A549 (cell line): ENCODE data around the gene CLCF1. TPM values are rescaled to one million over a fixed set of nuclear protein-coding genes. Genes with fewer than 3 reads are reported as not detected.

Experiments used
- ATAC-seq, 2 experiments: fragments of 200-7000 bp in 1 of 2; fragments of >200 bp in 1 of 2; cut with Nextera tagmentation in 1 of 2; cut with Tn5 transposase in 1 of 2; 3 replicates each; pipeline versions ENCODE4 v1.8.0 to v1.9.1; 2018 to 2020; ENCODE audit warnings: mild to moderate bottlenecking in 1 of 2, moderate library complexity in 1 of 2
- CTCF ChIA-PET: fragments of 300-600 bp; sonication (Branson Sonifier 250); formaldehyde crosslinking; extraction: SDS; loops from one replicate; lab custom pipeline; 2021; ENCODE audit warnings: antibody characterized with exemption, inconsistent platforms; lab: Yijun Ruan, JAX
- POLR2A ChIA-PET: fragments of 350-600 bp; formaldehyde crosslinking; extraction: SDS; loops from one replicate; lab custom pipeline; 2021; ENCODE audit warnings: antibody characterized with exemption, inconsistent platforms; lab: Yijun Ruan, JAX
- DNase-seq, 2 experiments: peaks; one replicate each; pipeline versions ENCODE4 v3.0.0 to v3.0.0-alpha.2; 2011 to 2016; ENCODE audit warnings: low read depth in 1 of 2, low spot score in 1 of 2
- FAIRE-seq: peaks from 2 replicates; lab custom pipeline; 2011; peaks lifted over from hg19 to GRCh38; lab: Jason Lieb, UNC
- H3K27ac ChIP-seq, 2 experiments: fragments of >200 bp; sonication (Bioruptor Twin); formaldehyde crosslinking; 3 replicates each; pipeline ENCODE4 v1.5.1; 2016 to 2017
- H3K4me1 ChIP-seq: fragments of >200 bp; sonication (Bioruptor Twin); formaldehyde crosslinking; 3 replicates; pipeline ENCODE4 v1.6.1; 2016
- H3K4me2 ChIP-seq: fragments of >200 bp; sonication (Bioruptor Twin); formaldehyde crosslinking; 3 replicates; pipeline ENCODE4 v1.6.1; 2016
- H3K4me3 ChIP-seq: fragments of >200 bp; sonication (Bioruptor Twin); formaldehyde crosslinking; 3 replicates; pipeline ENCODE4 v1.5.1; 2016
- H3K9me3 ChIP-seq: fragments of >200 bp; sonication (Bioruptor Twin); formaldehyde crosslinking; 3 replicates; pipeline ENCODE4 v1.6.1; 2016
- BHLHE40 ChIP-seq: IDR thresholded peaks from 2 replicates; pipeline ENCODE4 v1.6.1; 2012; ENCODE audit warnings: low read depth, low read length, inconsistent platforms
- CHD2 ChIP-seq: fragments of 150-350 bp; IDR thresholded peaks from 2 replicates; pipeline ENCODE4 v1.6.1; 2014; ENCODE audit warnings: low read length; ENCODE audit not compliant: partially characterized antibody
- ESRRA ChIP-seq: fragments of 150-350 bp; IDR thresholded peaks from 2 replicates; pipeline ENCODE4 v1.6.1; 2014; ENCODE audit warnings: mild to moderate bottlenecking, low read length, borderline replicate concordance
- GATA3 ChIP-seq: IDR thresholded peaks from 2 replicates; pipeline ENCODE4 v1.6.1; 2012; ENCODE audit warnings: borderline replicate concordance
- HDAC2 ChIP-seq: fragments of 200-600 bp; sonication (generic); IDR thresholded peaks from 2 replicates; pipeline ENCODE4 v1.6.1; 2016
- HEYL ChIP-seq: fragments of 250-450 bp; sonication (Bioruptor Pico); IDR thresholded peaks from 2 replicates; pipeline ENCODE4 v1.8.0; 2021; ENCODE audit warnings: mild to moderate bottlenecking, moderate library complexity
- JUN ChIP-seq, 2 experiments: fragments of >200 bp; sonication (Bioruptor Twin); formaldehyde crosslinking; IDR thresholded peaks; 2 replicates in 1 of 2; 3 replicates in 1 of 2; pipeline ENCODE4 v1.6.1; 2016 to 2017
- KDM1A ChIP-seq: fragments of 200-600 bp; sonication (generic); IDR thresholded peaks from 2 replicates; pipeline ENCODE4 v1.6.1; 2016; ENCODE audit warnings: low read depth, mild to moderate bottlenecking
- MAFK ChIP-seq: fragments of 450-650 bp; IDR thresholded peaks from 2 replicates; pipeline ENCODE4 v1.6.1; 2014; ENCODE audit not compliant: partially characterized antibody
- NR3C1 ChIP-seq: fragments of >200 bp; sonication (Bioruptor Twin); formaldehyde crosslinking; IDR thresholded peaks from 3 replicates; pipeline ENCODE4 v1.6.1; 2017
- POLR2A ChIP-seq: IDR thresholded peaks from 2 replicates; pipeline ENCODE4 v1.6.1; 2012; ENCODE audit warnings: mild to moderate bottlenecking, low read length
- POLR2AphosphoS2 ChIP-seq: conservative IDR thresholded peaks from 2 replicates; pipeline ENCODE4 v1.6.1; 2012; ENCODE audit warnings: low read length, improper control_type of control experiment, inconsistent platforms
- SMC3 ChIP-seq: fragments of >200 bp; sonication (Bioruptor Twin); formaldehyde crosslinking; IDR thresholded peaks from 3 replicates; pipeline ENCODE4 v1.6.1; 2018; ENCODE audit warnings: inconsistent platforms
- SREBF2 ChIP-seq: fragments of 450-650 bp; IDR thresholded peaks from 2 replicates; pipeline ENCODE4 v1.6.1; 2014; ENCODE audit warnings: mild to moderate bottlenecking, moderate library complexity
- ZFP36 ChIP-seq: fragments of 450-650 bp; IDR thresholded peaks from 2 replicates; pipeline ENCODE4 v1.6.1; 2014; ENCODE audit warnings: borderline replicate concordance; ENCODE audit not compliant: partially characterized antibody
- ZSCAN20 ChIP-seq: fragments of 250-450 bp; sonication (Bioruptor Pico); IDR thresholded peaks from 2 replicates; pipeline ENCODE4 v1.8.0; 2022; ENCODE audit warnings: mild to moderate bottlenecking, moderate library complexity
- WGBS: methylation state at CpG from one replicate; pipeline ENCODE4 v1.1.6; 2017; ENCODE audit errors: missing lambda C conversion rate; 5-methylcytosine and 5-hydroxymethylcytosine counted together
- polyA plus RNA-seq, 4 experiments: library from polyadenylated mRNA; depleted of rRNA in 3 of 4; stranded (reverse); fragments of >200 nt; fragmentation: RNase III in 1 of 4; extraction: RNeasy Plus Mini Kit Qiagen cat#74134 plus additional on column Dnase treatment in 1 of 4; gene quantifications; 2 replicates in 3 of 4; 3 replicates in 1 of 4; pipeline ENCODE4 v1.2.3, GENCODE V29; 2011 to 2017
- TF ChIP-seq, protein P1 (sequence below): fragments of 150-350 bp; IDR thresholded peaks from 2 replicates; pipeline ENCODE4 v1.6.1; 2014; ENCODE audit warnings: low read depth, mild to moderate bottlenecking, low read length
- TF ChIP-seq, protein P2 (sequence below): IDR thresholded peaks from 2 replicates; pipeline ENCODE4 v1.6.1; 2012; ENCODE audit warnings: low read depth, borderline replicate concordance
- TF ChIP-seq, protein P3 (sequence below): fragments of >200 bp; sonication (Bioruptor Twin); formaldehyde crosslinking; IDR thresholded peaks from 2 replicates; pipeline ENCODE4 v1.6.1; 2016
- TF ChIP-seq, protein P4 (sequence below): fragments of 250-450 bp; sonication (Bioruptor Pico); IDR thresholded peaks from 2 replicates; pipeline ENCODE4 v1.5.0; 2021; ENCODE audit warnings: mild to moderate bottlenecking, moderate library complexity, borderline replicate concordance
- TF ChIP-seq, protein P5 (sequence below): fragments of 450-650 bp; IDR thresholded peaks from 2 replicates; pipeline ENCODE4 v1.6.1; 2014; ENCODE audit warnings: antibody characterized with exemption

Gene CLCF1
- polyA plus RNA-seq, 2 of the 4 experiments (the other 2 are of a cell fraction), result 23.9 to 31.0 TPM

DNA sequence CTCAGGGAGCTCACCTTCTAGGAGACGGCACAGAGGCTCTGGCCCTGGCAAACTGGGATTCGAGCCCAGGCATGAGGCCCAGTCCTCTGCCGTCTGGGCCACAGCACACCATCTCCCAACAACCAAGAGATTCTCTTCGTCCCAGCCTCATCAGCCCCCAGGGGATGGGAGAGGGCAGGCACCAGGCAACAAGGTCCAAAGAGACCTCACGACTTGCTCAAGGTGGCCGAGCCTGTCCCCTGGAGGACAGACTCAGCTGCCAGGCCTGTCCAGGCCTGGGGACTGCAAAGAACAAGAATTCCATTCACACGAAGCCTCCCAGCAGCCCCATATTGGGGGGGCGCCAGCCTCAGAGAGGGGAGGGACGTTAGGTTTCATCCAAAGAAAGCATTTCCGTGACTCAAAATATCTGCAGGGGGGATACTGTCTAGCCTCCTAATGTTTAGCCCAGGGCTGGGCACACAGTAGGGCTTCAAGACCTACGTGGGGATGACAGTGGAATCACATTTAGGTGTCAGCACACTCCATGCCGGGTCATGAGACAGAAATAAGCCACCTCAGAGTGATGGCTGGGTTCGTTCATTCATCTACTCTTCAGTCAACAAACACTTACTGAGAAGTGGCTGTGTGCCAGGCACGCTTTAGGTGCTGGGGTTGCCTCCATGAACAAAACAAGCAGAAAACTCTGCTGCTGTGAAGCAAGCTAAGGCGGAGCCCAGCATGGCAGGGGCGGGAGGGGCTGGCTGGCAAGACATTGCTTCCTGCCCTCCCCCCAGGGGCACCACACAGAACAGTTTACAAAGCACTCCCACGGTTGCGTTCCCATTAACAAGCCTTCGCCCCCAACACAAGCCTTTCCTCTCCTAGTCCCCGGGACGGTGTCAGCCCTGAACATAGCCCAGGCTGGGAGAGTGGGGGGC, 43.3 kb upstream of the CLCF1 start:
- WGBS, result 53% methylated on average over 21 of the region's 21 CpGs
- Histone ChIP-seq H3K4me1 (peaks cover 39% of the 10 kb centered on the region), H3K4me2 (peak overlapping the region; percentile 91), H3K9me3 (no peaks in the 10 kb centered on the region), H3K4me3 (no peak overlapping the region), H3K27ac (peak overlapping the region in 1 of 2 experiments; percentile 84; a peak in 2 of 6 replicates)
- no peak for FAIRE-seq
- CTCF ChIA-PET, result interaction anchor here (0.9 to 1.4 kb wide), 5 partner anchors 11 to 65 kb away, joined by 3 to 4 read pairs (median 3); partner anchors contain the start of gene PPP1CA
- ATAC-seq, result no peak; a peak in 2 of 6 replicates
- DNase-seq, result peak in 1 of 2 experiments; percentile 78
- TF ChIP-seq JUN (IDR thresholded peaks at IDR 0.05) (no peak), HEYL (CRISPR knock-in tag) (no peak), ZSCAN20 (CRISPR knock-in tag) (no peak), ESRRA (no peak)
- TF ChIP-seq, protein P1, sequence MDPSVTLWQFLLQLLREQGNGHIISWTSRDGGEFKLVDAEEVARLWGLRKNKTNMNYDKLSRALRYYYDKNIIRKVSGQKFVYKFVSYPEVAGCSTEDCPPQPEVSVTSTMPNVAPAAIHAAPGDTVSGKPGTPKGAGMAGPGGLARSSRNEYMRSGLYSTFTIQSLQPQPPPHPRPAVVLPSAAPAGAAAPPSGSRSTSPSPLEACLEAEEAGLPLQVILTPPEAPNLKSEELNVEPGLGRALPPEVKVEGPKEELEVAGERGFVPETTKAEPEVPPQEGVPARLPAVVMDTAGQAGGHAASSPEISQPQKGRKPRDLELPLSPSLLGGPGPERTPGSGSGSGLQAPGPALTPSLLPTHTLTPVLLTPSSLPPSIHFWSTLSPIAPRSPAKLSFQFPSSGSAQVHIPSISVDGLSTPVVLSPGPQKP, result no peak
- TF ChIP-seq, protein P2, sequence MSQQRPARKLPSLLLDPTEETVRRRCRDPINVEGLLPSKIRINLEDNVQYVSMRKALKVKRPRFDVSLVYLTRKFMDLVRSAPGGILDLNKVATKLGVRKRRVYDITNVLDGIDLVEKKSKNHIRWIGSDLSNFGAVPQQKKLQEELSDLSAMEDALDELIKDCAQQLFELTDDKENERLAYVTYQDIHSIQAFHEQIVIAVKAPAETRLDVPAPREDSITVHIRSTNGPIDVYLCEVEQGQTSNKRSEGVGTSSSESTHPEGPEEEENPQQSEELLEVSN, result no peak
- POLR2A ChIA-PET, result no interaction called here

DNA sequence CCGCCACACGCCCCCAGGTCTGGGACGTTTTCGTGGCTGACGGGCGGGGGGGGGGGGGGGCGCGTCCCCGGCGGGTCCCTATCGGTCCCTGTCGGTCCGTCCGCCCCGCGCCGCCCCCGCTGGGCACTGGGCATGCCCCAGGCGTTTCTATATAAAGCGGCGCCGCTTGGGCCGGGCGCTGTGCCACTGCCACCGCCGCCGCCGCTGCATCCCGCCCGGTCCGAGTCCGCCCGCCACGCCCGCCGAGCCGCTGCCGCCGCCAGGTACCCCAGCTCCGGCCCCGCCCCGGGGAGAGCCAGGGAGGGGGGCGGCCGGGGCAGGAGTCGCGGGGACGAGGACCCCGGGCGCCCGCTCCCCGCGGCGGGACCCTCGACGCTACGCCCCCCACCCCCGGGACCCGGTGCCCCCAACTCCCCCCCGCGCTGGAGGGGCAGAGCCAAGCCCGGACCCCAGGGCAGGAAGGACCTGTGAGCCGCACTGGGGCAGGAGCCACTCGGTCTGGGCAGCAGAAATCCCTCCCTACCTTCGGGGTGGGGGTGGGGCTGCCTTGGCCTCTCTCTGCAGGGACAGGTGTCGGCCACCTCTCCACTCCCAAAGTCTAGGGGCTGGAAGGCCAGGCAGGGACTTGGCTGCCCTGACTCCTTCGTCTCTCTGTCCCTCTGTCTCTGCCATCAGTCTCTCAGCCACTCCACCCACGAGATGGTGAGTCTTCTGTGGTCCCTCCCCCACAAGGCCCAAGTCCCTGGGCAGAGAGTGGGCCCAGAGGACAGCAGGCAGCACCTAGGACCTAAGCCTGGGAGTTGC, 42.3 kb upstream of the CLCF1 start, which contains the start of gene CARNS1:
Gene CARNS1 (plus strand): TSS at position 178 of the 804 bp plus-strand sequence. CDS start 522 bp downstream, at position 700.
- no peaks in the 10 kb centered on the region for H3K9me3 ChIP-seq
- peak within 1 kb of the TSS; percentile 91 for H3K4me2 ChIP-seq
- 64% methylated on average over 6 of the region's 67 CpGs for WGBS
- POLR2A ChIA-PET, result no interaction called here
- TF ChIP-seq SMC3 (no peak), BHLHE40 (no peak), POLR2AphosphoS2 (no peak), POLR2A (no peak), HDAC2 (no peak), KDM1A (no peak), CHD2 (no peak), SREBF2 (no peak), GATA3 (no peak), MAFK (no peak), ZFP36 (no peak), NR3C1 (no peak)
- TF ChIP-seq, protein P3, sequence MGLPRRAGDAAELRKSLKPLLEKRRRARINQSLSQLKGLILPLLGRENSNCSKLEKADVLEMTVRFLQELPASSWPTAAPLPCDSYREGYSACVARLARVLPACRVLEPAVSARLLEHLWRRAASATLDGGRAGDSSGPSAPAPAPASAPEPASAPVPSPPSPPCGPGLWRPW, result no peak
- TF ChIP-seq, protein P1, result no peak
- TF ChIP-seq, protein P4, sequence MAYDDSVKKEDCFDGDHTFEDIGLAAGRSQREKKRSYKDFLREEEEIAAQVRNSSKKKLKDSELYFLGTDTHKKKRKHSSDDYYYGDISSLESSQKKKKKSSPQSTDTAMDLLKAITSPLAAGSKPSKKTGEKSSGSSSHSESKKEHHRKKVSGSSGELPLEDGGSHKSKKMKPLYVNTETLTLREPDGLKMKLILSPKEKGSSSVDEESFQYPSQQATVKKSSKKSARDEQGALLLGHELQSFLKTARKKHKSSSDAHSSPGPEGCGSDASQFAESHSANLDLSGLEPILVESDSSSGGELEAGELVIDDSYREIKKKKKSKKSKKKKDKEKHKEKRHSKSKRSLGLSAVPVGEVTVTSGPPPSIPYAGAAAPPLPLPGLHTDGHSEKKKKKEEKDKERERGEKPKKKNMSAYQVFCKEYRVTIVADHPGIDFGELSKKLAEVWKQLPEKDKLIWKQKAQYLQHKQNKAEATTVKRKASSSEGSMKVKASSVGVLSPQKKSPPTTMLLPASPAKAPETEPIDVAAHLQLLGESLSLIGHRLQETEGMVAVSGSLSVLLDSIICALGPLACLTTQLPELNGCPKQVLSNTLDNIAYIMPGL (CRISPR knock-in tag), result no peak
- TF ChIP-seq, protein P5, sequence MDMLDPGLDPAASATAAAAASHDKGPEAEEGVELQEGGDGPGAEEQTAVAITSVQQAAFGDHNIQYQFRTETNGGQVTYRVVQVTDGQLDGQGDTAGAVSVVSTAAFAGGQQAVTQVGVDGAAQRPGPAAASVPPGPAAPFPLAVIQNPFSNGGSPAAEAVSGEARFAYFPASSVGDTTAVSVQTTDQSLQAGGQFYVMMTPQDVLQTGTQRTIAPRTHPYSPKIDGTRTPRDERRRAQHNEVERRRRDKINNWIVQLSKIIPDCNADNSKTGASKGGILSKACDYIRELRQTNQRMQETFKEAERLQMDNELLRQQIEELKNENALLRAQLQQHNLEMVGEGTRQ, result no peak
- no peak for ATAC-seq
- peaks cover 35% of the 10 kb centered on the region for H3K4me1 ChIP-seq
- H3K4me3 ChIP-seq, result peak within 1 kb of the TSS; percentile 36
- CTCF ChIA-PET, result interaction anchor here (1.0 to 4.0 kb wide), 3 partner anchors 13 to 33 kb away, joined by 3 to 36 read pairs (median 4); partner anchors contain the start of genes PPP1CA and TBC1D10C
- no peak for FAIRE-seq
- H3K27ac ChIP-seq, result peak within 1 kb of the TSS; percentile 46 to 84; a peak in 4 of 6 replicates
- no peak for DNase-seq
